Caco-2 (cell line): ENCODE results near the gene GNAO1. TPM values are rescaled to one million over a fixed set of nuclear protein-coding genes. Genes with fewer than 3 reads are reported as not detected.

Source experiments
- BruUV-seq: library from RNA; stranded (reverse); fragments of 400-500 nt; replicated peaks from 2 replicates; lab custom pipeline; 2021; lab: Mats Ljungman, UMichigan
- CTCF ChIA-PET: fragments of 300-600 bp; sonication (Branson Sonifier 250); formaldehyde crosslinking; loops from one replicate; lab custom pipeline; 2022; ENCODE audit warnings: antibody characterized with exemption; lab: Charles Lee
- POLR2A ChIA-PET: fragments of 300-600 bp; sonication (Branson Sonifier 250); formaldehyde crosslinking; loops from one replicate; lab custom pipeline; 2022; ENCODE audit warnings: antibody characterized with exemption; lab: Charles Lee
- DNase-seq, 2 experiments: peaks; one replicate each; pipeline versions ENCODE4 v3.0.0 to v3.0.0-alpha.2; 2020 to 2022
- H3K27me3 ChIP-seq: replicated peaks from 2 replicates; pipeline ENCODE4 v1.6.0; 2011; ENCODE audit warnings: low read length; ENCODE audit not compliant: control insufficient read depth, insufficient read depth
- H3K36me3 ChIP-seq: 2 replicates; pipeline ENCODE4 v1.5.1; 2011; ENCODE audit warnings: low read length; ENCODE audit not compliant: control insufficient read depth, insufficient read depth
- H3K4me1 ChIP-seq: fragments of 250-450 bp; sonication (Bioruptor Pico); 2 replicates; pipeline ENCODE4 v1.5.1; 2020; ENCODE audit warnings: mild to moderate bottlenecking
- H3K4me3 ChIP-seq: 2 replicates; pipeline ENCODE4 v1.5.1; 2011; ENCODE audit warnings: low read depth, mild to moderate bottlenecking, control low read depth, low read length
- H3K9me3 ChIP-seq: fragments of 250-450 bp; sonication (Bioruptor Pico); 2 replicates; pipeline ENCODE4 v1.5.1; 2020; ENCODE audit warnings: mild to moderate bottlenecking, moderate library complexity
- H3K27ac Mint-ChIP-seq: one replicate; pipeline ENCODE4 v1.8.0; 2022; ENCODE audit warnings: mixed read lengths; ENCODE audit not compliant: unreplicated experiment
- H3K27me3 Mint-ChIP-seq: one replicate; pipeline ENCODE4 v1.8.0; 2022; ENCODE audit warnings: mixed read lengths; ENCODE audit not compliant: insufficient read depth, unreplicated experiment
- H3K36me3 Mint-ChIP-seq: one replicate; pipeline ENCODE4 v1.8.0; 2022; ENCODE audit warnings: mild to moderate bottlenecking, mixed read lengths; ENCODE audit not compliant: insufficient read depth, unreplicated experiment
- H3K4me1 Mint-ChIP-seq: one replicate; pipeline ENCODE4 v1.8.0; 2022; ENCODE audit warnings: low read depth, mixed read lengths; ENCODE audit not compliant: unreplicated experiment
- H3K4me3 Mint-ChIP-seq: one replicate; pipeline ENCODE4 v1.8.0; 2022; ENCODE audit warnings: mild to moderate bottlenecking, moderate library complexity, mixed read lengths; ENCODE audit not compliant: unreplicated experiment
- H3K9me3 Mint-ChIP-seq: one replicate; pipeline ENCODE4 v1.8.0; 2022; ENCODE audit warnings: mixed read lengths; ENCODE audit not compliant: unreplicated experiment
- CTCF ChIP-seq, 2 experiments: fragments of 200-600 bp in 1 of 2; IDR thresholded peaks; 1 replicate in 1 of 2; 2 replicates in 1 of 2; pipeline versions ENCODE4 v1.5.1 to v1.8.0; 2011 to 2022; ENCODE audit warnings: antibody characterized with exemption in 1 of 2, control low read depth in 1 of 2, inconsistent platforms in 1 of 2, low read depth in 1 of 2, low read length in 1 of 2, mild to moderate bottlenecking in 1 of 2, moderate library complexity in 1 of 2; ENCODE audit not compliant: insufficient read depth in 1 of 2, severe bottlenecking in 1 of 2, unreplicated experiment in 1 of 2
- intact Hi-C: fragments of 100-400 bp; cut with micrococcal nuclease; formaldehyde crosslinking; loops from one replicate; pipeline ENCODE4 v1.10.0; 2022; ENCODE audit not compliant: unreplicated experiment
- total RNA-seq: library from RNA; stranded (reverse); gene quantifications from 2 replicates; pipeline ENCODE4 v1.2.3, GENCODE V29; 2022

GNAO1 gene
- total RNA-seq, 1 experiment from 2014 or later = 3.2 TPM

GRCh38 chr16:56202036-56202435 lies 10.7 kb downstream of the GNAO1 start:
- no peak for DNase-seq
- no peak overlapping the region for H3K27ac Mint-ChIP-seq
- Histone ChIP-seq H3K4me3 (no peak overlapping the region), H3K36me3 (no peaks in the 10 kb centered on the region), H3K9me3 (no peaks in the 10 kb centered on the region), H3K27me3 (no peaks in the 10 kb centered on the region), H3K4me1 (no peaks in the 10 kb centered on the region)
- H3K9me3 Mint-ChIP-seq = no peaks in the 10 kb centered on the region
- H3K27me3 Mint-ChIP-seq = peaks cover 10% of the 10 kb centered on the region
- ChIA-PET POLR2A (no interaction called here), CTCF (no interaction called here)
- intact Hi-C loops = loop anchor here (10.0 kb wide), 1 partner anchor 257 kb away; no protein-coding TSS in a partner anchor
- BruUV-seq = no TSS peak
- no peak for TF ChIP-seq CTCF (IDR thresholded peaks at IDR 0.05; ENCODE audit: insufficient read depth in 1 of 2, low read depth in 1 of 2, low read length in 1 of 2, severe bottlenecking in 1 of 2, unreplicated experiment in 1 of 2)
- no peaks in the 10 kb centered on the region for H3K4me1 Mint-ChIP-seq
- H3K36me3 Mint-ChIP-seq = no peaks in the 10 kb centered on the region
- H3K4me3 Mint-ChIP-seq = no peak overlapping the region

- H3K9me3 ChIP-seq = no peaks in the 10 kb centered on the region
- H3K4me1 ChIP-seq = no peaks in the 10 kb centered on the region
- ChIA-PET POLR2A (no interaction called here), CTCF (interaction anchor here (1.1 kb wide), 1 partner anchor 163 kb away, joined by 4 read pairs; no protein-coding TSS in a partner anchor)
- H3K4me3 Mint-ChIP-seq = no peak overlapping the region
- H3K36me3 Mint-ChIP-seq = no peaks in the 10 kb centered on the region
- intact Hi-C loops = loop anchor here (10.0 kb wide), 1 partner anchor 258 kb away; no protein-coding TSS in a partner anchor
- peak in 1 of 2 experiments; percentile 34 for DNase-seq
- no TSS peak for BruUV-seq
- no peaks in the 10 kb centered on the region for H3K27me3 ChIP-seq
- H3K4me3 ChIP-seq = no peak overlapping the region
- H3K4me1 Mint-ChIP-seq = no peaks in the 10 kb centered on the region
- H3K27me3 Mint-ChIP-seq = peaks cover 6% of the 10 kb centered on the region
- no peak overlapping the region for H3K27ac Mint-ChIP-seq
- no peaks in the 10 kb centered on the region for H3K36me3 ChIP-seq
- TF ChIP-seq CTCF (IDR thresholded peaks at IDR 0.05; ENCODE audit: insufficient read depth in 1 of 2, low read depth in 1 of 2, low read length in 1 of 2, severe bottlenecking in 1 of 2, unreplicated experiment in 1 of 2) = peak in 1 of 2 experiments; percentile 32
- no peaks in the 10 kb centered on the region for H3K9me3 Mint-ChIP-seq
Observed at GRCh38 chr16:56203052-56203451, 11.8 kb downstream of the GNAO1 start.

- BruUV-seq = no TSS peak
- CTCF ChIA-PET = interaction anchor here (0.6 kb wide), 1 partner anchor 43 kb away, joined by 3 read pairs; no protein-coding TSS in a partner anchor
- Mint-ChIP-seq H3K4me1 (no peaks in the 10 kb centered on the region), H3K36me3 (no peaks in the 10 kb centered on the region), H3K9me3 (no peaks in the 10 kb centered on the region), H3K4me3 (no peak overlapping the region), H3K27me3 (peaks cover 12% of the 10 kb centered on the region), H3K27ac (no peak overlapping the region)
- POLR2A ChIA-PET = no interaction called here
- H3K27me3 ChIP-seq = no peaks in the 10 kb centered on the region
- no peak for DNase-seq
- H3K36me3 ChIP-seq = no peaks in the 10 kb centered on the region
- H3K4me3 ChIP-seq = no peak overlapping the region
- H3K9me3 ChIP-seq = no peaks in the 10 kb centered on the region
- H3K4me1 ChIP-seq = no peaks in the 10 kb centered on the region
- intact Hi-C loops = loop anchor here (10.0 kb wide), 1 partner anchor 260 kb away; no protein-coding TSS in a partner anchor
- no peak for TF ChIP-seq CTCF (IDR thresholded peaks at IDR 0.05; ENCODE audit: insufficient read depth in 1 of 2, low read depth in 1 of 2, low read length in 1 of 2, severe bottlenecking in 1 of 2, unreplicated experiment in 1 of 2)
Observed at GRCh38 chr16:56204816-56205215, 13.5 kb downstream of the GNAO1 start.
